ENCODE measurements around the gene PRKAG1. TPM values are rescaled to one million over a fixed set of nuclear protein-coding genes. Genes with fewer than 3 reads are reported as not detected.

PRKAG1 gene
- total RNA-seq, 6 experiments from 2014 or later: 24.8 to 36.2 (median 30.1) TPM

DNA sequence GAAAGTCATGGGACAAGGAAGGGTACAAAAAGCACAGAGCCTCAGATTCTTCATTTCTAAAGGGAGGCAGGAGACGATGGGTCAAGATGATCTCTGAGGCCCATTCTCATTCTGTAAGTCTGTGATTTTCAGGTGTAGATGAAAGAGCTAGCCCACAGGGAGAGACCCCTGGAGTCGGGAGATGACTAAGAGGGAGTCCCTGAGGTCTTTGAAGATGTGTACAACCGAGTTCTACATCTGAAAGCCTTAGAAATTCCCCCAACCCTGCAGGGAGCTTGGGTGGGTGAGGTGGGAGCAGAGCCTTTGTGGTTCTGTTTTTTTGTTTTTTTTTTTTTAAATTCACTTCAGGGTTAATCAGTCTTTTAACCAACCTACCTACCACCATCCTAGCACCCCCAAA lies 50.1 kb downstream of the PRKAG1 start:
- intact Hi-C loops (cut with DNase I): no loop called here
- Histone ChIP-seq H3K4me1 (peaks cover 0 to 9% (median 0%) of the 10 kb centered on the region in 4 donors), H3K27ac (no peak overlapping the region), H3K9me3 (no peaks in the 10 kb centered on the region), H3K27me3 (peaks cover 11 to 24% of the 10 kb centered on the region in 2 donors), H3K36me3 (no peaks in the 10 kb centered on the region), H3K4me3 (no peak overlapping the region)
- no peak for DNase-seq
- TF ChIP-seq, protein P1, sequence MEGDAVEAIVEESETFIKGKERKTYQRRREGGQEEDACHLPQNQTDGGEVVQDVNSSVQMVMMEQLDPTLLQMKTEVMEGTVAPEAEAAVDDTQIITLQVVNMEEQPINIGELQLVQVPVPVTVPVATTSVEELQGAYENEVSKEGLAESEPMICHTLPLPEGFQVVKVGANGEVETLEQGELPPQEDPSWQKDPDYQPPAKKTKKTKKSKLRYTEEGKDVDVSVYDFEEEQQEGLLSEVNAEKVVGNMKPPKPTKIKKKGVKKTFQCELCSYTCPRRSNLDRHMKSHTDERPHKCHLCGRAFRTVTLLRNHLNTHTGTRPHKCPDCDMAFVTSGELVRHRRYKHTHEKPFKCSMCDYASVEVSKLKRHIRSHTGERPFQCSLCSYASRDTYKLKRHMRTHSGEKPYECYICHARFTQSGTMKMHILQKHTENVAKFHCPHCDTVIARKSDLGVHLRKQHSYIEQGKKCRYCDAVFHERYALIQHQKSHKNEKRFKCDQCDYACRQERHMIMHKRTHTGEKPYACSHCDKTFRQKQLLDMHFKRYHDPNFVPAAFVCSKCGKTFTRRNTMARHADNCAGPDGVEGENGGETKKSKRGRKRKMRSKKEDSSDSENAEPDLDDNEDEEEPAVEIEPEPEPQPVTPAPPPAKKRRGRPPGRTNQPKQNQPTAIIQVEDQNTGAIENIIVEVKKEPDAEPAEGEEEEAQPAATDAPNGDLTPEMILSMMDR (IDR thresholded peaks at IDR 0.05): no peak
- no peak for TF ChIP-seq POLR2A (IDR thresholded peaks at IDR 0.05)
- no peak for ATAC-seq
- WGBS (ENCODE audit: insufficient coverage, low coverage, low lambda C conversion rate, missing lambda C conversion rate): 64% methylated on average over 3 of the region's 3 CpGs

- 90% methylated on average over 2 of the region's 7 CpGs for WGBS (ENCODE audit: insufficient coverage, low coverage, low lambda C conversion rate, missing lambda C conversion rate)
- intact Hi-C loops (cut with DNase I): no loop called here
- Histone ChIP-seq H3K27ac (no peak overlapping the region), H3K4me3 (no peak overlapping the region), H3K36me3 (no peaks in the 10 kb centered on the region), H3K4me1 (peaks cover 0 to 9% (median 0%) of the 10 kb centered on the region in 4 donors), H3K27me3 (peaks cover 11 to 20% of the 10 kb centered on the region in 2 donors), H3K9me3 (no peaks in the 10 kb centered on the region)
- TF ChIP-seq, protein P1 (IDR thresholded peaks at IDR 0.05): no peak
- DNase-seq (no peak), ATAC-seq (no peak)
Observed at GRCh38 chr12:48967991-48968390, 50.6 kb downstream of the PRKAG1 start.

DNA sequence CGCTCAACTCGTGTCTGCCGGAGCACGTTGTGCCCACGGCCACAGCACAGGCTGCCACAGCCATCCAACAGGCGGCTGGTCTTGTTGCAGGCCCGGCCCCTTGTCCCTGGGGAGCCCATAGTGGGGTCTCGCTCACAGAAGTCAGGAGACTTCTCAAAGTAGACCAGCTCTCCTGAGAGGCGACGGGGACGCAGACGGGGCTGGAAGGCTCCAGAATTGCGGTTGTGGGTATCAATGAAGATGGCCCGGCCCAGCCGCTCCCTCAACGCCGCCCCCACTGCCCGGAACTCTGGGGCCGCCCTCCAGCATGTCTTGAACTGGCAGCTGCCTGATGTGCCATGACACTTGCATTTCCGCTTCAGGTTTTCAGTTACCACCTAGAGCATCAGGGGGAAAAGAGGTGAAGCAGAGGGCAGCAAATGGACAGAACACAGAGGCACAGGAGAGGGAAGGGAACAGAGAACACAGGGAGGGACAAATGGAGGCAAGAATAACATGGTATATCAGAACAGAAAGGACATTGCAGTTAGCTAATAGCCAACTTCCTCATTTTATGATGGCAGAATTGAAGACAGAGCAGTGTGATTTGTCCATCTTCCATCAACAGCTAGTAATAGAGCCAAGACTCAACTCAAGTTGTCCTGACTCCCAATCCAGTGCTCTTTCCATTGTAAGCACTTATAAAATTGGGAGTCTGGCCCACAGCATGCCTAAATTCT lies 52.2 kb downstream of the PRKAG1 start:
- Histone ChIP-seq H3K4me3 (no peak overlapping the region), H3K4me1 (peaks cover 0 to 6% (median 0%) of the 10 kb centered on the region in 4 donors), H3K36me3 (no peaks in the 10 kb centered on the region), H3K27me3 (peaks cover 11 to 13% of the 10 kb centered on the region in 2 donors), H3K9me3 (no peaks in the 10 kb centered on the region), H3K27ac (no peak overlapping the region)
- TF ChIP-seq, protein P1 (IDR thresholded peaks at IDR 0.05): no peak
- TF ChIP-seq POLR2A (IDR thresholded peaks at IDR 0.05): no peak
- no peak for DNase-seq
- 42% methylated on average over 6 of the region's 20 CpGs for WGBS (ENCODE audit: insufficient coverage, low coverage, low lambda C conversion rate, missing lambda C conversion rate)
- intact Hi-C loops (cut with DNase I): no loop called here
- ATAC-seq: no peak

DNA sequence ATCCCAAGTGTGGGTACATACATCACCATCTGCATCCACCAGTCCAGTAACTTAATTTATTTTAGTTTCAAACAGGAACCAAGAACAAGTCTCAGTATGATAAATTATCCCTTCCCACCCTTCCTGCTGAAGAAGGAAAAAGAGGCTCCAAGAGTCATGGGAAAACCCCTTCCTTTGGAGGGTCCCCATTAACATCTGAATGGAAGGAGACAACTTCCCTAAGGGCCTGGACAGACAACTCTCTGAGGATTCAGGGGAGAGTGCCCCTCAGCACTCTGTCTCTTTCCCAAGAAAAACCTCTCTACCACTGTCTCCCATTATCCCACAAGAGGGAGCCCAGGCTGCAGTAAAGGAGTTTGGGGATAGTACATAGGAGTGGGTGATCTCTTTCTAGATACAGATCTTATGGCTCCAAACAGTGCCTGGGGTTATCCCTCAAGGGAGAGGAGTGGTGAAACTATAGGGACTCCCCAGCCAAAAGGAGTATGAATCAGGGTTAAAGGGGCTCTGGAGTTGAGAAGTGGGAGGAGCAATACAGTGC lies 53.2 kb downstream of the PRKAG1 start:
- intact Hi-C loops (cut with DNase I): no loop called here
- Histone ChIP-seq H3K27me3 (peaks cover 4% of the 10 kb centered on the region in 2 donors), H3K27ac (no peak overlapping the region), H3K4me3 (no peak overlapping the region), H3K9me3 (no peaks in the 10 kb centered on the region), H3K4me1 (peaks cover 0 to 6% (median 0%) of the 10 kb centered on the region in 4 donors), H3K36me3 (no peaks in the 10 kb centered on the region)
- no peak for DNase-seq
- ATAC-seq: peak; percentile 15 to 22 (median 15)
- TF ChIP-seq POLR2A (IDR thresholded peaks at IDR 0.05): no peak
- TF ChIP-seq, protein P1 (IDR thresholded peaks at IDR 0.05): no peak
